Neural progenitor cell (in vitro differentiated cells): ENCODE data around the gene LRCH3. TPM values are rescaled to one million over a fixed set of nuclear protein-coding genes. Genes with fewer than 3 reads are reported as not detected.

Experiments used
- DNase-seq: peaks from one replicate; pipeline ENCODE4 v3.0.0-alpha.2; 2016; ENCODE audit warnings: low spot score
- H2AFZ ChIP-seq: fragments of 200-600 bp; sonication (generic); replicated peaks from 2 replicates; pipeline ENCODE4 v1.6.1; 2016; ENCODE audit warnings: antibody characterized with exemption
- H3F3A ChIP-seq: fragments of 200-600 bp; sonication (generic); 2 replicates; pipeline ENCODE4 v1.6.1; 2016; ENCODE audit warnings: antibody characterized with exemption, low read depth
- H3K27ac ChIP-seq: fragments of 200-600 bp; sonication (generic); 2 replicates; pipeline ENCODE4 v1.5.1; 2016; ENCODE audit warnings: mild to moderate bottlenecking
- H3K27me3 ChIP-seq: fragments of 200-600 bp; sonication (generic); 2 replicates; pipeline ENCODE4 v1.6.1; 2016; ENCODE audit warnings: mild to moderate bottlenecking, moderate library complexity
- H3K36me3 ChIP-seq: fragments of 200-600 bp; sonication (generic); 2 replicates; pipeline ENCODE4 v1.5.1; 2016
- H3K4me1 ChIP-seq: fragments of 200-600 bp; sonication (generic); 2 replicates; pipeline ENCODE4 v1.6.1; 2016; ENCODE audit warnings: mixed run types
- H3K4me2 ChIP-seq: fragments of 200-600 bp; sonication (generic); 2 replicates; pipeline ENCODE4 v1.6.1; 2016
- H3K4me3 ChIP-seq: fragments of 200-600 bp; sonication (generic); 2 replicates; pipeline ENCODE4 v1.5.1; 2016
- H3K79me2 ChIP-seq: fragments of 200-600 bp; sonication (generic); 2 replicates; pipeline ENCODE4 v1.6.1; 2016; ENCODE audit warnings: low read depth
- H3K9ac ChIP-seq: fragments of 200-600 bp; sonication (generic); 2 replicates; pipeline ENCODE4 v1.6.1; 2016
- H3K9me3 ChIP-seq: fragments of 200-600 bp; sonication (generic); 2 replicates; pipeline ENCODE4 v1.5.1; 2016; ENCODE audit warnings: low read depth
- H4K20me1 ChIP-seq: fragments of 200-600 bp; sonication (generic); 2 replicates; pipeline ENCODE4 v1.6.1; 2016; ENCODE audit warnings: low read depth
- H3K27ac Mint-ChIP-seq: 3 replicates; pipeline ENCODE4 v1.8.0; 2021; ENCODE audit warnings: mixed read lengths
- H3K27me3 Mint-ChIP-seq: 2 replicates; pipeline ENCODE4 v1.8.0; 2022; ENCODE audit warnings: low read depth, mild to moderate bottlenecking, inconsistent platforms, moderate library complexity, mixed read lengths; ENCODE audit not compliant: insufficient read depth
- H3K36me3 Mint-ChIP-seq: 3 replicates; pipeline ENCODE4 v1.8.0; 2021; ENCODE audit warnings: mixed read lengths
- H3K4me1 Mint-ChIP-seq: 3 replicates; pipeline ENCODE4 v1.8.0; 2021; ENCODE audit warnings: mixed read lengths
- H3K4me3 Mint-ChIP-seq: 3 replicates; pipeline ENCODE4 v1.8.0; 2021; ENCODE audit warnings: mild to moderate bottlenecking, moderate library complexity, mixed read lengths
- H3K9me3 Mint-ChIP-seq: 3 replicates; pipeline ENCODE4 v1.8.0; 2020; ENCODE audit warnings: mixed read lengths
- EZH2 ChIP-seq: fragments of 200-600 bp; sonication (generic); IDR thresholded peaks from 2 replicates; pipeline ENCODE4 v1.6.1; 2017; ENCODE audit warnings: antibody characterized with exemption, mild to moderate bottlenecking, moderate library complexity
- EZH2phosphoT487 ChIP-seq: fragments of 200-600 bp; sonication (generic); IDR thresholded peaks from 2 replicates; pipeline ENCODE4 v1.6.1; 2017; ENCODE audit warnings: antibody characterized with exemption
- total RNA-seq: library from RNA; depleted of rRNA; stranded (reverse); fragments of >200 nt; gene quantifications from 2 replicates; pipeline ENCODE4 v1.2.3, GENCODE V29; 2015; ENCODE audit warnings: low replicate concordance
- TF ChIP-seq, protein P1 (sequence below): fragments of 200-600 bp; sonication (generic); IDR thresholded peaks from 2 replicates; pipeline ENCODE4 v1.5.1; 2017; ENCODE audit warnings: antibody characterized with exemption, mild to moderate bottlenecking

Gene LRCH3
- total RNA-seq, 1 donor from 2014 or later = 56.2 TPM

GRCh38 chr3:197750396-197750831 is 40.6 kb upstream of the LRCH3 start:
- H3K9ac ChIP-seq = peak overlapping the region; percentile 22
- H3K9me3 ChIP-seq = no peaks in the 10 kb centered on the region
- no peaks in the 10 kb centered on the region for H3K36me3 ChIP-seq
- H3K4me3 ChIP-seq = peak overlapping the region; percentile 77
- peaks cover 9% of the 10 kb centered on the region for H3K4me1 ChIP-seq
- peaks cover 35% of the 10 kb centered on the region for H3K27me3 ChIP-seq
- no peak overlapping the region for H3K27ac ChIP-seq
- Mint-ChIP-seq H3K4me3 (peak overlapping the region; percentile 99), H3K27ac (peak overlapping the region; percentile 53), H3K36me3 (peaks cover 3% of the 10 kb centered on the region), H3K27me3 (peaks cover 7% of the 10 kb centered on the region), H3K4me1 (peaks cover 33% of the 10 kb centered on the region), H3K9me3 (no peaks in the 10 kb centered on the region)
- H2AFZ ChIP-seq = peak overlapping the region; percentile 83
- H3K79me2 ChIP-seq = peaks cover 45% of the 10 kb centered on the region
- peaks cover 44% of the 10 kb centered on the region for H4K20me1 ChIP-seq
- H3K4me2 ChIP-seq = peak overlapping the region; percentile 77
- TF ChIP-seq, protein P1, sequence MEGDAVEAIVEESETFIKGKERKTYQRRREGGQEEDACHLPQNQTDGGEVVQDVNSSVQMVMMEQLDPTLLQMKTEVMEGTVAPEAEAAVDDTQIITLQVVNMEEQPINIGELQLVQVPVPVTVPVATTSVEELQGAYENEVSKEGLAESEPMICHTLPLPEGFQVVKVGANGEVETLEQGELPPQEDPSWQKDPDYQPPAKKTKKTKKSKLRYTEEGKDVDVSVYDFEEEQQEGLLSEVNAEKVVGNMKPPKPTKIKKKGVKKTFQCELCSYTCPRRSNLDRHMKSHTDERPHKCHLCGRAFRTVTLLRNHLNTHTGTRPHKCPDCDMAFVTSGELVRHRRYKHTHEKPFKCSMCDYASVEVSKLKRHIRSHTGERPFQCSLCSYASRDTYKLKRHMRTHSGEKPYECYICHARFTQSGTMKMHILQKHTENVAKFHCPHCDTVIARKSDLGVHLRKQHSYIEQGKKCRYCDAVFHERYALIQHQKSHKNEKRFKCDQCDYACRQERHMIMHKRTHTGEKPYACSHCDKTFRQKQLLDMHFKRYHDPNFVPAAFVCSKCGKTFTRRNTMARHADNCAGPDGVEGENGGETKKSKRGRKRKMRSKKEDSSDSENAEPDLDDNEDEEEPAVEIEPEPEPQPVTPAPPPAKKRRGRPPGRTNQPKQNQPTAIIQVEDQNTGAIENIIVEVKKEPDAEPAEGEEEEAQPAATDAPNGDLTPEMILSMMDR = no peak
- TF ChIP-seq EZH2phosphoT487 (no peak), EZH2 (peak; percentile 39)
- DNase-seq = peak; percentile 83
- H3F3A ChIP-seq = peaks cover 36% of the 10 kb centered on the region

GRCh38 chr3:197750858-197751737 is 40.0 kb upstream of the LRCH3 start:
- H3K36me3 ChIP-seq = no peaks in the 10 kb centered on the region
- TF ChIP-seq EZH2 = no peak
- TF ChIP-seq, protein P1 = no peak
- TF ChIP-seq EZH2phosphoT487 = no peak
- Mint-ChIP-seq H3K27me3 (peaks cover 6% of the 10 kb centered on the region), H3K36me3 (peaks cover 5% of the 10 kb centered on the region), H3K27ac (peak overlapping the region; percentile 53), H3K4me3 (peak overlapping the region; percentile 99), H3K9me3 (no peaks in the 10 kb centered on the region), H3K4me1 (peaks cover 32% of the 10 kb centered on the region)
- H3K27me3 ChIP-seq = peaks cover 35% of the 10 kb centered on the region
- peak; percentile 21 for DNase-seq
- no peak overlapping the region for H3K9ac ChIP-seq
- no peak overlapping the region for H2AFZ ChIP-seq
- H3K9me3 ChIP-seq = no peaks in the 10 kb centered on the region
- peaks cover 44% of the 10 kb centered on the region for H4K20me1 ChIP-seq
- peaks cover 49% of the 10 kb centered on the region for H3K79me2 ChIP-seq
- H3K27ac ChIP-seq = no peak overlapping the region
- peaks cover 9% of the 10 kb centered on the region for H3K4me1 ChIP-seq
- peaks cover 36% of the 10 kb centered on the region for H3F3A ChIP-seq
- H3K4me2 ChIP-seq = peak overlapping the region; percentile 77
- H3K4me3 ChIP-seq = peak overlapping the region; percentile 77

GRCh38 chr3:197752107-197752506 is 38.9 kb upstream of the LRCH3 start:
- H3K36me3 Mint-ChIP-seq = peaks cover 9% of the 10 kb centered on the region
- Histone ChIP-seq H4K20me1 (peaks cover 44% of the 10 kb centered on the region), H3K79me2 (peaks cover 52% of the 10 kb centered on the region), H3K36me3 (no peaks in the 10 kb centered on the region), H3K9me3 (no peaks in the 10 kb centered on the region), H3K4me2 (no peak overlapping the region), H3F3A (peaks cover 36% of the 10 kb centered on the region), H3K27me3 (peaks cover 35% of the 10 kb centered on the region), H3K4me1 (peaks cover 9% of the 10 kb centered on the region), H3K27ac (no peak overlapping the region), H2AFZ (no peak overlapping the region), H3K4me3 (no peak overlapping the region), H3K9ac (no peak overlapping the region)
- peak overlapping the region; percentile 83 for H3K4me3 Mint-ChIP-seq
- no peak overlapping the region for H3K27ac Mint-ChIP-seq
- H3K4me1 Mint-ChIP-seq = peaks cover 27% of the 10 kb centered on the region
- no peak for TF ChIP-seq EZH2
- H3K9me3 Mint-ChIP-seq = no peaks in the 10 kb centered on the region
- H3K27me3 Mint-ChIP-seq = peaks cover 6% of the 10 kb centered on the region
- no peak for DNase-seq

- Histone ChIP-seq H3K27ac (no peak overlapping the region), H3K4me1 (peaks cover 9% of the 10 kb centered on the region), H3K4me3 (no peak overlapping the region), H3K36me3 (peaks cover 1% of the 10 kb centered on the region), H3K79me2 (peaks cover 52% of the 10 kb centered on the region), H3K4me2 (no peak overlapping the region), H3K9me3 (no peaks in the 10 kb centered on the region), H4K20me1 (peaks cover 44% of the 10 kb centered on the region), H3K27me3 (peaks cover 33% of the 10 kb centered on the region), H3F3A (peaks cover 36% of the 10 kb centered on the region), H3K9ac (no peak overlapping the region), H2AFZ (no peak overlapping the region)
- Mint-ChIP-seq H3K36me3 (peaks cover 9% of the 10 kb centered on the region), H3K9me3 (no peaks in the 10 kb centered on the region), H3K27me3 (peaks cover 6% of the 10 kb centered on the region), H3K4me1 (peaks cover 27% of the 10 kb centered on the region), H3K4me3 (no peak overlapping the region), H3K27ac (no peak overlapping the region)
- no peak for TF ChIP-seq EZH2
- TF ChIP-seq, protein P1 = no peak
- no peak for TF ChIP-seq EZH2phosphoT487
- DNase-seq = no peak
Observed at GRCh38 chr3:197753263-197753662, 37.8 kb upstream of the LRCH3 start.
